ENCODE measurements around the gene AEN.

Gene AEN

GRCh38 chr15:88604381-88605188 lies 16.6 kb upstream of the AEN start:
- Histone ChIP-seq H3K36me3 (ENCODE audit: control insufficient read depth, insufficient read depth, low read length) (no peaks in the 10 kb centered on the region), H3K4me3 (ENCODE audit: insufficient read depth, low read depth, low read length) (peak overlapping the region; percentile 20), H3K4me1 (ENCODE audit: control insufficient read depth, insufficient read depth, low read length) (peaks cover 21% of the 10 kb centered on the region), H3K27ac (ENCODE audit: insufficient read depth, low read depth, low read length, poor library complexity, severe bottlenecking) (no peak overlapping the region), H3K27me3 (ENCODE audit: control insufficient read depth, insufficient read depth, low read length, poor library complexity, severe bottlenecking) (peaks cover 71% of the 10 kb centered on the region), H3K9me3 (ENCODE audit: control insufficient read depth, low read length) (no peaks in the 10 kb centered on the region)
- 1% methylated on average over 46 of the region's 46 CpGs for WGBS, 2 experiments

- Histone ChIP-seq H3K9me3 (ENCODE audit: control insufficient read depth, low read length) (no peaks in the 10 kb centered on the region), H3K27me3 (ENCODE audit: control insufficient read depth, insufficient read depth, low read length, poor library complexity, severe bottlenecking) (peaks cover 74% of the 10 kb centered on the region), H3K36me3 (ENCODE audit: control insufficient read depth, insufficient read depth, low read length) (no peaks in the 10 kb centered on the region), H3K27ac (ENCODE audit: insufficient read depth, low read depth, low read length, poor library complexity, severe bottlenecking) (no peak overlapping the region), H3K4me3 (ENCODE audit: insufficient read depth, low read depth, low read length) (peak overlapping the region; percentile 20), H3K4me1 (ENCODE audit: control insufficient read depth, insufficient read depth, low read length) (peaks cover 27% of the 10 kb centered on the region)
- WGBS, 2 experiments, result 1% methylated on average over 58 of the region's 58 CpGs
These were observed 15.7 kb upstream of the AEN start for GRCh38 chr15:88605189-88606069.

GRCh38 chr15:88606070-88606794 lies 14.9 kb upstream of the AEN start:
- WGBS, 2 experiments, result 12 to 14% methylated on average over 19 to 26 of the region's 26 CpGs
- peak overlapping the region; percentile 8 for H3K4me3 ChIP-seq (ENCODE audit: insufficient read depth, low read depth, low read length)
- peaks cover 34% of the 10 kb centered on the region for H3K4me1 ChIP-seq (ENCODE audit: control insufficient read depth, insufficient read depth, low read length)
- peaks cover 74% of the 10 kb centered on the region for H3K27me3 ChIP-seq (ENCODE audit: control insufficient read depth, insufficient read depth, low read length, poor library complexity, severe bottlenecking)
- no peak overlapping the region for H3K27ac ChIP-seq (ENCODE audit: insufficient read depth, low read depth, low read length, poor library complexity, severe bottlenecking)
- H3K9me3 ChIP-seq (ENCODE audit: control insufficient read depth, low read length), result no peaks in the 10 kb centered on the region
- no peaks in the 10 kb centered on the region for H3K36me3 ChIP-seq (ENCODE audit: control insufficient read depth, insufficient read depth, low read length)

GRCh38 chr15:88607951-88608350 lies 13.2 kb upstream of the AEN start:
- no peak overlapping the region for H3K4me3 ChIP-seq (ENCODE audit: insufficient read depth, low read depth, low read length)
- no peaks in the 10 kb centered on the region for H3K9me3 ChIP-seq (ENCODE audit: control insufficient read depth, low read length)
- H3K36me3 ChIP-seq (ENCODE audit: control insufficient read depth, insufficient read depth, low read length), result no peaks in the 10 kb centered on the region
- 40 to 67% methylated on average over 1 of the region's 1 CpG for WGBS, 2 experiments
- H3K27me3 ChIP-seq (ENCODE audit: control insufficient read depth, insufficient read depth, low read length, poor library complexity, severe bottlenecking), result peaks cover 69% of the 10 kb centered on the region
- H3K4me1 ChIP-seq (ENCODE audit: control insufficient read depth, insufficient read depth, low read length), result peaks cover 35% of the 10 kb centered on the region
- no peak overlapping the region for H3K27ac ChIP-seq (ENCODE audit: insufficient read depth, low read depth, low read length, poor library complexity, severe bottlenecking)

- 78 to 88% methylated on average over 4 of the region's 4 CpGs for WGBS, 2 experiments
- Histone ChIP-seq H3K4me3 (ENCODE audit: insufficient read depth, low read depth, low read length) (no peak overlapping the region), H3K36me3 (ENCODE audit: control insufficient read depth, insufficient read depth, low read length) (no peaks in the 10 kb centered on the region), H3K9me3 (ENCODE audit: control insufficient read depth, low read length) (no peaks in the 10 kb centered on the region), H3K27me3 (ENCODE audit: control insufficient read depth, insufficient read depth, low read length, poor library complexity, severe bottlenecking) (peaks cover 69% of the 10 kb centered on the region), H3K4me1 (ENCODE audit: control insufficient read depth, insufficient read depth, low read length) (peaks cover 40% of the 10 kb centered on the region), H3K27ac (ENCODE audit: insufficient read depth, low read depth, low read length, poor library complexity, severe bottlenecking) (no peak overlapping the region)
These were observed 12.4 kb upstream of the AEN start for GRCh38 chr15:88608607-88609181.

- 58 to 72% methylated on average over 4 of the region's 4 CpGs for WGBS, 2 experiments
- Histone ChIP-seq H3K9me3 (ENCODE audit: control insufficient read depth, low read length) (no peaks in the 10 kb centered on the region), H3K4me3 (ENCODE audit: insufficient read depth, low read depth, low read length) (no peak overlapping the region), H3K4me1 (ENCODE audit: control insufficient read depth, insufficient read depth, low read length) (peaks cover 40% of the 10 kb centered on the region), H3K27me3 (ENCODE audit: control insufficient read depth, insufficient read depth, low read length, poor library complexity, severe bottlenecking) (peaks cover 67% of the 10 kb centered on the region), H3K36me3 (ENCODE audit: control insufficient read depth, insufficient read depth, low read length) (no peaks in the 10 kb centered on the region), H3K27ac (ENCODE audit: insufficient read depth, low read depth, low read length, poor library complexity, severe bottlenecking) (no peak overlapping the region)
These were observed 11.6 kb upstream of the AEN start for GRCh38 chr15:88609344-88610090.

- Histone ChIP-seq H3K9me3 (ENCODE audit: control insufficient read depth, low read length) (no peaks in the 10 kb centered on the region), H3K4me1 (ENCODE audit: control insufficient read depth, insufficient read depth, low read length) (peaks cover 28% of the 10 kb centered on the region), H3K27me3 (ENCODE audit: control insufficient read depth, insufficient read depth, low read length, poor library complexity, severe bottlenecking) (peaks cover 54% of the 10 kb centered on the region), H3K4me3 (ENCODE audit: insufficient read depth, low read depth, low read length) (no peak overlapping the region), H3K36me3 (ENCODE audit: control insufficient read depth, insufficient read depth, low read length) (no peaks in the 10 kb centered on the region), H3K27ac (ENCODE audit: insufficient read depth, low read depth, low read length, poor library complexity, severe bottlenecking) (no peak overlapping the region)
- WGBS, 2 experiments, result 15 to 18% methylated on average over 4 of the region's 4 CpGs
These were observed 10.4 kb upstream of the AEN start for GRCh38 chr15:88610701-88611231.

- peaks cover 39% of the 10 kb centered on the region for H3K27me3 ChIP-seq (ENCODE audit: control insufficient read depth, insufficient read depth, low read length, poor library complexity, severe bottlenecking)
- peaks cover 22% of the 10 kb centered on the region for H3K4me1 ChIP-seq (ENCODE audit: control insufficient read depth, insufficient read depth, low read length)
- H3K36me3 ChIP-seq (ENCODE audit: control insufficient read depth, insufficient read depth, low read length), result no peaks in the 10 kb centered on the region
- WGBS, 2 experiments, result 60 to 62% methylated on average over 7 of the region's 7 CpGs
- H3K9me3 ChIP-seq (ENCODE audit: control insufficient read depth, low read length), result no peaks in the 10 kb centered on the region
- no peak overlapping the region for H3K4me3 ChIP-seq (ENCODE audit: insufficient read depth, low read depth, low read length)
- no peak overlapping the region for H3K27ac ChIP-seq (ENCODE audit: insufficient read depth, low read depth, low read length, poor library complexity, severe bottlenecking)
These were observed 8.8 kb upstream of the AEN start for GRCh38 chr15:88612186-88612796.

All from ectodermal cell (in vitro differentiated cells).